ENCODE data around the gene ATXN7L1.
"Not testable (repeated sequence)": the region's sequence is repeated elsewhere in the genome, so short reads cannot be mapped to it uniquely, and the experiment has no call there.

ATXN7L1 gene

DNA sequence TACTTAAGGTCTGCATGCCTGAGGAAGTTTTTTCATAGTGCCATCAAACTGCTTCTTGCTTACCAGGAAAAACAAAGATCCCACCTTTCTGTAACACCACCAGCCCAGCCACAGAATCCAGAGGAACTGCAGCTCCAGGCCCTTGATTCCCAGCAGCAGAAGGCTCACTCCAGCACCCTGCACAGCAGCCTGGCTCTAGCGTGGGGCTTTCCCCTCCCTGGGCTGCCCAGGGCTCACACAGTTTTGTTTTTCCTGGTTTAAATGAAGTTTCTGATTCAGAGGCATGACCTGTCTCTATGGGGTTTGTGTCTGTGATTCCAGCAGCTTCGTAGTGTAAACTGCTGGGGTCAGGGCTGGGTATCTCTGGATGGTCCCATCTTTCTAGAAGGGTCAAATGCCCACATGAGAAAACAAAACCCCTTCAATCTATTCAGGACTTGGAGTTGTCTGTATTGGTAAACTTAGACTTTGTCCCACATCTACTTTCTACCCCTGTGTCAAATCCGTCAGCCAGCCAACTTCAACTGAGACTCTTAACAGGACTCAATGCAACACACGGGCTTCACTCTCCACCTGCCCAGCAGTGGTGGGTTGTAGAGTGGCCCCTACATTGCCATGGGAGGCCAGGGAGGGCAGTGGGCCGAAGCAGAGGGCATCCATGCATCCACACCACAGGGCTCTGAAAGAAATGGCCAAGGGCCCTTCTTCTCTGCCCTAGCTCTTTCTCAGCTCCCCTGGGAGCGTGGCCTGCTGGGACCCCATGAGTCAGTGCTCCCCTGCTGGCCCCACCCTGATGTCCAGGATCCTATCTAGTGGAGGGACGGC lies 73.6 kb downstream of the ATXN7L1 start:
- ATAC-seq (no peak), DNase-seq (no peak)

DNA sequence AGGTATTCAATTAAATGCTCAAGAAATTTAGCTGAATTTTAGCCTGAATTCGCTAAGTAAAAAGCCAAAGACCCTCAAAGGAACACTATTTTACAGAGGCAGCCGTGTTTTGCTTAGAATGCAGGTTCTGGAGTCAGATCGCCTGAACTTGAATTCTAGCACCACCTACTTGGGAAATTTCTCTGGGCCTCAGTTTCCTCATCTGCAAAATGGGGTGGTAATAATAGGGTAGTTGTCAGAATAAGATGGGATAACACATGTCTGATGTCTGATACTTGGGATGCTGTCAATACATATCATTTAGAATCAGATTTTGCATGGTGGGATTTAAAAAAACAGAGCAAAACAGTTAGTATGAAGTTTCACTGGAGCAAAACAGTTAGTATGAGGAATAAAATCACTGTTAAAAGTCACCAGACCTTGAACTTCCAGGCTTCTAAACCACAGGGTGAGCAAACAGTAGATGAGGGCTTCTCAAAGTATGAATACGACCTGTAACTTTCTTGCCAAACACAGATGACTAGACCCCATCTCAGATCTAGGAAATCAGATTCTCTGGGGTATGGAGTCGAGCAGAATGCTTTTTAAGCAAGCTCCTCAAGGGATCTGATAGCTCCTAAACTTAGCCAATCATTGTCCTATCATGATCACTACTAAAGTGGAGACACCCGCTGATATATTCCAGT lies 75.4 kb downstream of the ATXN7L1 start:
- ATAC-seq, result no peak
- DNase-seq, result no peak

GRCh38 chr7:105800442-105800841 lies 76.0 kb downstream of the ATXN7L1 start:
- ATAC-seq, result peak; percentile 90

GRCh38 chr7:105799677-105800076 lies 76.7 kb downstream of the ATXN7L1 start:
- no peak for ATAC-seq
- DNase-seq, result no peak

More at GRCh38 chr7:105800442-105800841, 76.0 kb downstream of the ATXN7L1 start:
- DNase-seq, result peak; percentile 40

DNA sequence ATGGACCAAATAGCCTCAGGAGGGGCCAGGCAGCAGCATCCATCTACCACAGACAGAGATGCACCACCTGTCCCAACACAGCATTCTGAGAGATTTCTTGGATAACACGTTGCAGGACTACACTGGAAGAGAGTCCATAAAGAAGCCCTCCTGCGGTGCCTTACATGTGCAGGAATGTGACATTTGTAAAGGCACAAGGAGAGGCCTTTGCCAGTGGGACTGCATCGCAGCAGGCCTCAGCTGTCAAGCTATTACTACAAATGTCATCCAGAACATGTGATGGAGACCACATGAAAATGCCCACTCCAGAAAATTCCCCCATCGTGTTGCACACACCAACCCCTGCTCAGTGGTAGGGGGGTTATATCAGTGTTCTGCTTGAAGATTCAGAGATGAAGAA lies 77.4 kb downstream of the ATXN7L1 start:
- DNase-seq (no peak), ATAC-seq (no peak)

- ATAC-seq (no peak), DNase-seq (no peak)
Measured at GRCh38 chr7:105797652-105798051, 78.7 kb downstream of the ATXN7L1 start.

- ATAC-seq (no peak), DNase-seq (no peak)
Measured at GRCh38 chr7:105796365-105796764, 80.0 kb downstream of the ATXN7L1 start.

- ATAC-seq (no peak), DNase-seq (no peak)
Measured at GRCh38 chr7:105794741-105795729, 81.4 kb downstream of the ATXN7L1 start.

GRCh38 chr7:105792488-105793370 lies 83.7 kb downstream of the ATXN7L1 start:
- ATAC-seq (no peak), DNase-seq (no peak)

GRCh38 chr7:105791926-105792325 lies 84.5 kb downstream of the ATXN7L1 start:
- DNase-seq (no peak), ATAC-seq (no peak)

- DNase-seq (no peak), ATAC-seq (peak; percentile 43)
Measured at GRCh38 chr7:105790996-105791395, 85.4 kb downstream of the ATXN7L1 start.

GRCh38 chr7:105790452-105790851 lies 85.9 kb downstream of the ATXN7L1 start:
- DNase-seq, result not testable (repeated sequence)

DNA sequence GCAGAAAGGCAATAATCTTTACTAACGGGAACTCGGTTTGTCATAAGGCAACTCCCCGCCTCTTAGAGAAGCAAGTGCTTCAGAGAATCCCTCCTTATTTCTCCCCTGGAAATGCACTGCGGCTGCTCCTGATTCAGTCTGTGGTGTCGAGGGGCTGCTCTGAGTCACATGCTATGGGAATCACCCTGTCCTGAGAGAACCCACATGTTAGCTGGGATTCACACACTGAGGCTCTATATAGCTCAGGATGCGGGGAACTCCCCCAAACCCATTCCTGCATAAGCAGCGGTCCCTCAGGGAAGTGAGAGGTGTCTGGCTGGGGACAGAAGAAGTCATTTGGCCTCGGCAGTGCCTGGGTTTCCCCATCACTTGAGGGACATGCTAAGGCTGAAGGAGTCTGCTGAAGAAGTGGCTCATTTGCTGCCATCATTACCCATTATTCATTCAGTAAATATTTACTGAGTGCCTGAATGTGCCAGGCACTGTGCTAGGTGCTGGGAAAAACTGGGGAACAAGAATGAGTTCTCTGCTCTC lies 87.5 kb downstream of the ATXN7L1 start:
- no peak for ATAC-seq
- DNase-seq, result no peak

More at GRCh38 chr7:105790452-105790851, 85.9 kb downstream of the ATXN7L1 start:
- ATAC-seq, result not testable (repeated sequence)

- no peak for DNase-seq
Measured at GRCh38 chr7:105788356-105788755, 88.0 kb downstream of the ATXN7L1 start.

DNA sequence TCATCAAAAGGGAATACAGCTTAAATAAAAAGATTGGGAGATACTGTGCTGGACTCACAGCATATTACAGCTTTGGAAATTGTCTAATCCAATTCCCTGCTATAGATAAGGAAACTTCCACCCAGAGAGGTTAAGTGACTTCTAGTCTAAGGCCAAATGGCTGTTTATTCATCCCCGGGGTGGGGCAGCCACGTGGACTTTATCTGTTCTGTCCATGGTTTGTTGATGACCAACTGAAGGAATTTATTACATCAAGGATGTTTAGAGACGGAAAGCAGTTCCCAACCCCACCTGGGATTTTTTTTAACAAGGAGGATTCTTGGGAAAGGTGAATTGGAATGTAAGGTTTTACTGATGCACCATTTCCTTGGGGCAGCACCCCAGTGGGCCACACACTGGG lies 88.6 kb downstream of the ATXN7L1 start:
- DNase-seq (no peak), ATAC-seq (no peak)

More at GRCh38 chr7:105788356-105788755, 88.0 kb downstream of the ATXN7L1 start:
- no peak for ATAC-seq

GRCh38 chr7:105786520-105787470 lies 89.6 kb downstream of the ATXN7L1 start:
- no peak for ATAC-seq
- no peak for DNase-seq

DNA sequence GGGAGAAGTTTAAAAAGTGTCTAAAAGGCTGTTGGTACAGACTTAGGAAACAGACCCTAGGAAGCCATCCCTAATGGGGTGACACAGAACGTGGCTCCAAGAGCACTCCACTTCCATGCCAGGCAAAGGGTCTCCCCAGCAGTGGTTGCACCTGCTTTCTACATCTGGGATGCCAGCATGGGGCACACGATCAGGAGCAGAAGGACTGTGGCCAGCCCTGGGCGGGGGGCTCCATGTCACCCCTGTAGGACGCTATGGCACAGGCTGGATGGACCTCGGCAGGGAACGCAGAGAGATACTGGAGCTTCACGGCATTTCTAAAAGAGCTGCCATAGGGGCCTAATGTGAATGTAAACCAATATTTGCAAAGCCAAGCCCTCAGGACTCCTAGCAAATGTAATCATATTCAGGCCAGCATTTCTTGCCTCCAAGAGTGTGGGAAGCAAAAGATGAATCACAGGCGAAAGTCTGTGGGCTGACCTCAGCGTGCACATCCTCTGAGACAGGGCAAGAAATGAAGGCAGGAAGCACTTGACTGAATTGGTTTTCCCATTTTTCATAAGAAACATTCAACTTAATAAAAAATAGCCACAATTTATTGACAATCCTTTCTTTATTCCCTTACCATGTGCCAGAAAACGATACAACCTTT lies 93.9 kb downstream of the ATXN7L1 start:
- DNase-seq, result peak; percentile 44
- ATAC-seq, result peak; percentile 89

DNA sequence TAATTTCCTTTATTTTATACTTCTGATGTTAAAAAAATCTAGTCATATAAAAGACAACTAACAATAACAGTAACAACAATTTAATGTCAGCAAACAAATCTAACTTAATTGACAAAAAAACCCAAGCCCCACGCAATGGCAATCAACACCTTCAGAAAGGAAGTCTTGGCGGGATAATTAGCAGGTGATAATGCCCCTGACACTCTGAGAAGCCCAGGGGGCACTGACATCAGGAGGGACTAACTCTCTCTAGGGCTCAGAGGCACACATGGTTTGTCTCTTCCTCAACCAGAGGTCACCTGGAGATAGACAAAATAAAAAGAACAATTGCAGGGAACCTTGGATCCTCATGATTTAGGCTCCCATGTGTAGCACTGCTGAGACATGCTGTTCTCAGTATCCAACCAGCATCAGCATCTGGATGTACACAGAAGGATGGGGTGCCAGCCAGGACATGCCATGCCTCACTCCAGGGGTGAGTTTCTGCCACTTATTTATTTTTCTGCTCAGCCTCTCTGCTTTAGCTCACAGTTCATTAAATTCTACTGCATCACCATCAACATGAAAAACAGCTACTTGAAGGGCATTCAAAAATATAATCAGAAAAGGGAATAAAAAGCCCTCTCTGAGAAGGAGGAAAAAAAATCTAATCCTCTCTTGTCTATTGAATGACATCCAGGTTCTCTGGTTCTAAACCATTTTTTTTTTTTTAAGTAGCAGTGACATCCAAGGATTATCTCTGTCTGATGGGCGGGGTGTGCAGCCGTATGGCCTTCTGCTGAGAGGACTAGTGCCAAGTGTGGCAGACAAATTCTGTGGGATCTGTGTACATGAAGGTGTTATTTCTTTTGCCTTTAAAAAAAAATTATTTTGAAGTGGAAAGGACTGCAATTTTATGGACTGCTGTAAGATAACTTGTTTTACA lies 96.3 kb downstream of the ATXN7L1 start:
- no peak for DNase-seq
- no peak for ATAC-seq
